GM23248 (cell line): ENCODE results near the gene UNC119.

ENCODE experiments used
- EZH2 ChIP-seq: fragments of 200-600 bp; sonication (generic); IDR thresholded peaks from 2 replicates; pipeline ENCODE4 v1.6.1; 2018; ENCODE audit warnings: antibody characterized with exemption, mild to moderate bottlenecking; ENCODE audit not compliant: insufficient read depth, poor library complexity, severe bottlenecking
- EZH2phosphoT487 ChIP-seq: fragments of 200-600 bp; sonication (generic); IDR thresholded peaks from 2 replicates; pipeline ENCODE4 v1.6.1; 2018; ENCODE audit warnings: antibody characterized with exemption, moderate library complexity, mild to moderate bottlenecking, low read depth; ENCODE audit not compliant: insufficient read depth

DNA sequence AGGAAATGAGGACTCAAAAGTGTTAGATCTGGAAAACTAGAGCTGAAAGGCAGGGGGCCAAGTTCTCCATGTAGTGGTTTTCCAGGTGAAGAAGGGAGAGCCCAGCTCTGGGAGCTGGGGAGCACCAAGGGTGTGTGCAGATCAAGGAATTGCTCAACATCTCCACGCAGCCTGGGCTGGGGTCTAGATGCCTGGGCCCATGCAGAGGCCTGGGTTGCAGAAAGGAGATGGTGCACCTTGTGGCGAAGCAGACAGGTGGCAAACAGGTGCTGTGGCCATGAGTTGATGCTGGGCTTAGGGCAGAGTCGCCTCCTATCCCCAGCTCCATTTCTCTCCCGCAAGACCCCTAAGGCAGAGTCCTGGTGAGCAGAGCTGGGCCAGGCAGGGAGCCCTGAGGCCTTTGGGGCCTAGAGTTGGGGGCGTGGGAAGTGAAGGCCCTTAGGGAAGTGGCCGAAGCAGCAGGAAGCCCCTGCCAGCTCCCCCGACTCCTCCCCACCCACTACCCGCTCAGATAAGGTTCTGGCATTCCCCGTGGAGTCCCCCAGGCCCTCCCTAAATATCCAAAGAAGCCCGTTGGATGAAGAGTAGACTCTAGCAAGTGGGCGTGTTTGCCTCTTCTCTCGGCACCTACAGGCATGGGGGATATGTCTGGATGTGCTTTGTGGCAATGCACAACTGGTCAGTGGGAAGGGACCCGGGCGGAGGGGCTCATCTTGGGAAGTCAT is 45.5 kb downstream of the UNC119 start:
- no peak for TF ChIP-seq EZH2phosphoT487
- TF ChIP-seq EZH2, result no peak
